H9 (cell line): ENCODE measurements around the gene CFAP73. TPM values are rescaled to one million over a fixed set of nuclear protein-coding genes. Genes with fewer than 3 reads are reported as not detected.

ENCODE experiments used
- DNase-seq: peaks from one replicate; pipeline ENCODE4 v3.0.0-alpha.2; 2017
- H2AFZ ChIP-seq: one replicate; pipeline ENCODE4 v1.6.1; 2013; ENCODE audit warnings: mild to moderate bottlenecking, low read length, control low read depth, moderate library complexity
- H2AK5ac ChIP-seq: 2 replicates; pipeline ENCODE4 v1.6.1; 2013; ENCODE audit warnings: low read length, control low read depth, mixed read lengths; ENCODE audit not compliant: insufficient read length
- H2BK120ac ChIP-seq: one replicate; pipeline ENCODE4 v1.6.1; 2013; ENCODE audit warnings: low read depth, mild to moderate bottlenecking, low read length, control low read depth, inconsistent platforms; ENCODE audit not compliant: poor library complexity, severe bottlenecking
- H2BK12ac ChIP-seq: 2 replicates; pipeline ENCODE4 v1.6.1; 2013; ENCODE audit warnings: low read length, control low read depth, mixed read lengths, low read depth; ENCODE audit not compliant: insufficient read length
- H2BK15ac ChIP-seq: 2 replicates; pipeline ENCODE4 v1.6.1; 2013; ENCODE audit warnings: low read depth, low read length, control low read depth
- H2BK20ac ChIP-seq: one replicate; pipeline ENCODE4 v1.6.1; 2013; ENCODE audit warnings: low read depth, mild to moderate bottlenecking, low read length, control low read depth, inconsistent platforms; ENCODE audit not compliant: poor library complexity, severe bottlenecking
- H2BK5ac ChIP-seq: 2 replicates; pipeline ENCODE4 v1.6.1; 2013; ENCODE audit warnings: low read length, control low read depth, mixed read lengths; ENCODE audit not compliant: insufficient read length
- H3K14ac ChIP-seq: 2 replicates; pipeline ENCODE4 v1.6.1; 2013; ENCODE audit warnings: low read length, control low read depth; ENCODE audit not compliant: insufficient read depth
- H3K18ac ChIP-seq: 2 replicates; pipeline ENCODE4 v1.6.1; 2013; ENCODE audit warnings: low read depth, mild to moderate bottlenecking, mixed read lengths, low read length, control low read depth; ENCODE audit not compliant: insufficient read length
- H3K23ac ChIP-seq: 2 replicates; pipeline ENCODE4 v1.6.1; 2013; ENCODE audit warnings: low read length, control low read depth, mixed read lengths, low read depth; ENCODE audit not compliant: insufficient read length
- H3K23me2 ChIP-seq: 2 replicates; pipeline ENCODE4 v1.6.1; 2013; ENCODE audit warnings: low read depth, mild to moderate bottlenecking, mixed read lengths, low read length, control low read depth; ENCODE audit not compliant: insufficient read length, poor library complexity, severe bottlenecking
- H3K27ac ChIP-seq: 2 replicates; pipeline ENCODE4 v1.5.1; 2013; ENCODE audit warnings: low read length, control low read depth, mixed read lengths, low read depth; ENCODE audit not compliant: insufficient read length
- H3K27me3 ChIP-seq: 2 replicates; pipeline ENCODE4 v1.6.1; 2013; ENCODE audit warnings: low read length, control low read depth, inconsistent platforms; ENCODE audit not compliant: insufficient read depth
- H3K4ac ChIP-seq: 2 replicates; pipeline ENCODE4 v1.6.1; 2013; ENCODE audit warnings: low read depth, mild to moderate bottlenecking, control low read depth, inconsistent platforms, low read length, moderate library complexity
- H3K4me1 ChIP-seq: 2 replicates; pipeline ENCODE4 v1.6.1; 2013; ENCODE audit warnings: low read length, control low read depth, inconsistent platforms; ENCODE audit not compliant: insufficient read depth
- H3K4me2 ChIP-seq: 2 replicates; pipeline ENCODE4 v1.6.1; 2013; ENCODE audit warnings: low read length, control low read depth, mixed read lengths; ENCODE audit not compliant: insufficient read length, insufficient read depth
- H3K56ac ChIP-seq: 2 replicates; pipeline ENCODE4 v1.6.1; 2013; ENCODE audit warnings: low read depth, mild to moderate bottlenecking, mixed read lengths, low read length, control low read depth; ENCODE audit not compliant: insufficient read length
- H3K79me1 ChIP-seq: 2 replicates; pipeline ENCODE4 v1.6.1; 2013; ENCODE audit warnings: low read depth, mild to moderate bottlenecking, moderate library complexity, low read length, control low read depth, inconsistent platforms; ENCODE audit not compliant: insufficient read depth, poor library complexity, severe bottlenecking
- H3K79me2 ChIP-seq: 2 replicates; pipeline ENCODE4 v1.6.1; 2013; ENCODE audit warnings: low read length, control low read depth, inconsistent platforms; ENCODE audit not compliant: insufficient read depth
- H3K9ac ChIP-seq: 2 replicates; pipeline ENCODE4 v1.6.1; 2013; ENCODE audit warnings: low read length, control low read depth, mixed read lengths; ENCODE audit not compliant: insufficient read length; ENCODE audit errors: extremely low read depth
- H3K9me3 ChIP-seq: one replicate; pipeline ENCODE4 v1.6.1; 2013; ENCODE audit warnings: low read depth, low read length, inconsistent platforms; ENCODE audit not compliant: control insufficient read depth
- H3T11ph ChIP-seq: one replicate; pipeline ENCODE4 v1.6.1; 2013; ENCODE audit warnings: mild to moderate bottlenecking, low read length, control low read depth, inconsistent platforms
- H4K20me1 ChIP-seq: one replicate; pipeline ENCODE4 v1.6.1; 2013; ENCODE audit not compliant: control insufficient read depth, insufficient read length, insufficient read depth
- H4K5ac ChIP-seq: 2 replicates; pipeline ENCODE4 v1.6.1; 2013; ENCODE audit warnings: low read depth, mild to moderate bottlenecking, mixed read lengths, low read length, control low read depth; ENCODE audit not compliant: insufficient read length
- H4K8ac ChIP-seq: replicated peaks from 2 replicates; pipeline ENCODE4 v1.6.1; 2013; ENCODE audit warnings: low read length, control low read depth, mixed read lengths, low read depth; ENCODE audit not compliant: insufficient read length
- H4K91ac ChIP-seq: 2 replicates; pipeline ENCODE4 v1.6.1; 2013; ENCODE audit warnings: low read depth, mild to moderate bottlenecking, moderate library complexity, mixed read lengths, low read length, control low read depth; ENCODE audit not compliant: insufficient read length
- H3K27ac Mint-ChIP-seq, 3 experiments: 2 replicates in 2 of 3; 3 replicates in 1 of 3; pipeline ENCODE4 v1.8.0; 2020 to 2021; ENCODE audit warnings: mixed read lengths in 3 of 3, mild to moderate bottlenecking in 1 of 3, moderate library complexity in 1 of 3
- H3K27me3 Mint-ChIP-seq: 2 replicates; pipeline ENCODE4 v1.8.0; 2021; ENCODE audit warnings: low read depth, mild to moderate bottlenecking, moderate library complexity, mixed read lengths
- H3K36me3 Mint-ChIP-seq, 3 experiments: 2 replicates in 2 of 3; 3 replicates in 1 of 3; pipeline ENCODE4 v1.8.0; 2020 to 2021; ENCODE audit warnings: low read depth in 3 of 3, mixed read lengths in 3 of 3; ENCODE audit not compliant: insufficient read depth in 1 of 3
- H3K4me1 Mint-ChIP-seq, 2 experiments: 2 replicates each; pipeline ENCODE4 v1.8.0; 2020; ENCODE audit warnings: mixed read lengths in 2 of 2
- H3K4me3 Mint-ChIP-seq, 2 experiments: 2 replicates in 1 of 2; 3 replicates in 1 of 2; pipeline ENCODE4 v1.8.0; 2020 to 2021; ENCODE audit warnings: mild to moderate bottlenecking in 2 of 2, mixed read lengths in 2 of 2, moderate library complexity in 1 of 2
- H3K9me3 Mint-ChIP-seq, 2 experiments: 2 replicates in 1 of 2; 3 replicates in 1 of 2; pipeline ENCODE4 v1.8.0; 2020; ENCODE audit warnings: mild to moderate bottlenecking in 2 of 2, mixed read lengths in 2 of 2, moderate library complexity in 1 of 2
- WGBS: extraction: QIAGEN DNeasy Blood & Tissue Kit; methylation state at CpG from one replicate; pipeline ENCODE4 v1.1.7; 2013; ENCODE audit warnings: missing lambda C conversion rate, low lambda C conversion rate, mixed read lengths; ENCODE audit not compliant: insufficient read length; ENCODE audit errors: extremely low coverage; 5-methylcytosine and 5-hydroxymethylcytosine counted together
- total RNA-seq: library from RNA; stranded (reverse); gene quantifications from 2 replicates; pipeline ENCODE4 v1.2.1, GENCODE V29; 2021
- TF ChIP-seq, protein P1 (sequence below): fragments of 200-600 bp; sonication (generic); conservative IDR thresholded peaks from 3 replicates; pipeline ENCODE4 v1.8.0; 2021; ENCODE audit warnings: antibody characterized with exemption, mild to moderate bottlenecking

Gene CFAP73
- total RNA-seq, 1 experiment from 2014 or later = not detected

DNA sequence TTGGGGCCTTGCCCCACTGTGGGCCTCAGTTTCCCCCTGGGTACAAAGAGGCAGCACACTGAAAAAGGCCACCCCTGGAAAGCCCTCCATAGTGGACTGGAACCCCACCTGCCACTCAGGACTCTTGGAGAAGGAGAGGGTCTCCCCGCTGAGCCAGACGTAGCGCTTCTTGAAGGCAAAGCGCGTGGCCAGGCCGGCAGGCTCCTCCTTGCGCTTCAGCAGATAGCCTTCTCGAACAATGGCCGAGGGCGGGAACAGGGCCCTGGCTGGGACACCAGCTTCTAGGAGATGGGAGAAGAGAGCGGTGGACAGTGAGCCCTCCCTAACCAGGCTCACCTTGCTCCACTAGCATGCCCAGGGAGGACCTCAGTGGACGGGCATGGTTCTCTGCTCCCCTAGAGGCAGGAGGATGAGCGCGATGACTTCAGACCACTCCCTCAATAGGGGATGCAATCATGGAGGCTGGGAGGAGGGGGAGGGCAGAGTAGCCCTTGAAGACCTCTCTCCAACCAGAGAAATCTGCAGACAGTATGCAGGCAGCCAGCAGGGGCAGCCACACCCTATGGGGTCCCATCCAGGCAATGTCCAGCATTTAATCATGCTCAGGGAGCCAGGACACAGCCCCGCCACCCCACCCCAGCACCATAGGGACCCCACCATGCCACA, 43.8 kb upstream of the CFAP73 start:
- H2AFZ ChIP-seq = no peak overlapping the region
- no peak for DNase-seq
- TF ChIP-seq, protein P1, sequence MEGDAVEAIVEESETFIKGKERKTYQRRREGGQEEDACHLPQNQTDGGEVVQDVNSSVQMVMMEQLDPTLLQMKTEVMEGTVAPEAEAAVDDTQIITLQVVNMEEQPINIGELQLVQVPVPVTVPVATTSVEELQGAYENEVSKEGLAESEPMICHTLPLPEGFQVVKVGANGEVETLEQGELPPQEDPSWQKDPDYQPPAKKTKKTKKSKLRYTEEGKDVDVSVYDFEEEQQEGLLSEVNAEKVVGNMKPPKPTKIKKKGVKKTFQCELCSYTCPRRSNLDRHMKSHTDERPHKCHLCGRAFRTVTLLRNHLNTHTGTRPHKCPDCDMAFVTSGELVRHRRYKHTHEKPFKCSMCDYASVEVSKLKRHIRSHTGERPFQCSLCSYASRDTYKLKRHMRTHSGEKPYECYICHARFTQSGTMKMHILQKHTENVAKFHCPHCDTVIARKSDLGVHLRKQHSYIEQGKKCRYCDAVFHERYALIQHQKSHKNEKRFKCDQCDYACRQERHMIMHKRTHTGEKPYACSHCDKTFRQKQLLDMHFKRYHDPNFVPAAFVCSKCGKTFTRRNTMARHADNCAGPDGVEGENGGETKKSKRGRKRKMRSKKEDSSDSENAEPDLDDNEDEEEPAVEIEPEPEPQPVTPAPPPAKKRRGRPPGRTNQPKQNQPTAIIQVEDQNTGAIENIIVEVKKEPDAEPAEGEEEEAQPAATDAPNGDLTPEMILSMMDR = no peak
- no peak overlapping the region for H2BK20ac ChIP-seq
- no peak overlapping the region for H3K18ac ChIP-seq
- no peaks in the 10 kb centered on the region for H3K4me1 ChIP-seq
- no peaks in the 10 kb centered on the region for H3K9me3 ChIP-seq
- H2BK120ac ChIP-seq = no peak overlapping the region
- H2AK5ac ChIP-seq = no peak overlapping the region
- H2BK15ac ChIP-seq = no peak overlapping the region
- Mint-ChIP-seq H3K27me3 (peaks cover 6% of the 10 kb centered on the region), H3K9me3 (no peaks in the 10 kb centered on the region), H3K4me1 (peaks cover 0 to 11% of the 10 kb centered on the region in 2 experiments; a peak in 3 of 4 replicates), H3K4me3 (no peak overlapping the region), H3K27ac (no peak overlapping the region), H3K36me3 (no peaks in the 10 kb centered on the region)
- H3T11ph ChIP-seq = no peak overlapping the region
- no peaks in the 10 kb centered on the region; the same call in 1 of the 2 replicates for H3K27me3 ChIP-seq
- no CpG with 5 or more reads among the region's 15 CpGs for WGBS
- no peak overlapping the region for H3K9ac ChIP-seq
- H2BK12ac ChIP-seq = no peak overlapping the region
- H3K27ac ChIP-seq = no peak overlapping the region
- H3K4ac ChIP-seq = no peak overlapping the region
- no peak overlapping the region for H2BK5ac ChIP-seq
- no peak overlapping the region for H3K14ac ChIP-seq
- H3K79me2 ChIP-seq = no peaks in the 10 kb centered on the region
- no peak overlapping the region for H3K4me2 ChIP-seq
- H4K5ac ChIP-seq = no peak overlapping the region
- H3K56ac ChIP-seq = no peak overlapping the region
- peaks cover 4% of the 10 kb centered on the region for H4K20me1 ChIP-seq
- H4K91ac ChIP-seq = no peak overlapping the region
- H3K23ac ChIP-seq = no peak overlapping the region
- H3K23me2 ChIP-seq = peaks cover 4% of the 10 kb centered on the region
- H4K8ac ChIP-seq = no peak overlapping the region
- H3K79me1 ChIP-seq = no peaks in the 10 kb centered on the region
